ENCODE measurements around the gene PTRHD1. TPM values are rescaled to one million over a fixed set of nuclear protein-coding genes. Genes with fewer than 3 reads are reported as not detected.

PTRHD1 gene
- total RNA-seq, 1 donor = 33.4 TPM

- DNase-seq (ENCODE audit: low read depth) = no peak
- no peak overlapping the region for H3K4me3 ChIP-seq (ENCODE audit: low read depth, low read length)
- no peak for TF ChIP-seq CTCF (IDR thresholded peaks at IDR 0.05; ENCODE audit: insufficient read depth, low read length)
These were observed 35.2 kb upstream of the PTRHD1 start for GRCh38 chr2:24828238-24828996.

DNA sequence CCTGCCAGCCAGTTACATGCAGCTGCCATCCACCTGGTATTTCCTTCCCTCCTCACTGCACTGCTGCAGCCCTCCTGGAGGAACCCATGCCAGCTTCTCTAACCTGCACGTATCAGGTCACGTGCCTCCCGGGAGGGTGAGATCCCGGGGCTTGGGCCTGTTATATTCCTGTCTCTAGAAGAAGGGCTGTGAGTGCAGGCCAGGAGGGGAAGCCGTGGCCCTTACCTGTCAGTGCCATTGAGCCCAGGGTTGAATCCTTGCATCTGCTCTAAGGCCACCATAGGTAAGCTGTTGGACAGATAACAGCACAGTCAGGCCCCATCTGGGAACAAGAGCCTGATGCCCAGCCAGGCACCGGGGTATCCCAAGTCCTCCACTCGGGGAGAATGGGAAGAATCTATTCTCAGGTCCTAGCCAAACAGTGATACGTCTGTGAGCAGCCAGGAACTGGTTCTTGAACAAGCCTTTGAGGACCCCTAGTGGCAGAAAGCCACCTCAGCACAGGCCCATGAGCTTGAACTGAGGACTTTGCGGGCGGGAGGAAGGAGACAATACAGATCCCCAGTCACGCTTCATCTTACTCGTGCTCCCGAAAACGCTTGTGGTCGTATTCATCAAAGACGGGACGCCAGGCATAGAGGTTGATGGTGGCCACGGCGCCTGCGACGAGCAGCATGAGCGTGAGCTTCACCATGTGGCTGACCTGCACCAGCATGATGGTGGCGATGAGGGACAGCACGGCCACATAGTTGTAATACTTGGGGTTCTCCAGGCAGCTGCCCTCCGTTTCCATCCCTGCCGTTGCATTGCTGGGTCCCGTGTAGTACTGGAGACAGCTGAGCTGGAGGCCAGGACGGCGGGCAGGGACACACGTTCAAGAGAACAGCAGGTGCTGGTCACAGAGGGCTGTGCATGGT is 34.4 kb upstream of the PTRHD1 start:
- peak; percentile 94 for TF ChIP-seq CTCF (IDR thresholded peaks at IDR 0.05; ENCODE audit: insufficient read depth, low read length)
- peak; percentile 93 for DNase-seq (ENCODE audit: low read depth)
- H3K4me3 ChIP-seq (ENCODE audit: low read depth, low read length) = no peak overlapping the region

GRCh38 chr2:24826773-24827145 is 33.6 kb upstream of the PTRHD1 start:
- no peak for TF ChIP-seq CTCF (IDR thresholded peaks at IDR 0.05; ENCODE audit: insufficient read depth, low read length)
- no peak overlapping the region for H3K4me3 ChIP-seq (ENCODE audit: low read depth, low read length)
- no peak for DNase-seq (ENCODE audit: low read depth)

- no peak for DNase-seq (ENCODE audit: low read depth)
These were observed 32.9 kb upstream of the PTRHD1 start for GRCh38 chr2:24825883-24826772.

GRCh38 chr2:24824966-24825882 is 32.0 kb upstream of the PTRHD1 start:
- peak; percentile 26 for DNase-seq (ENCODE audit: low read depth)
- TF ChIP-seq CTCF (IDR thresholded peaks at IDR 0.05; ENCODE audit: insufficient read depth, low read length) = peak; percentile 71
- H3K4me3 ChIP-seq (ENCODE audit: low read depth, low read length) = no peak overlapping the region

More at GRCh38 chr2:24825883-24826772, 32.9 kb upstream of the PTRHD1 start:
- TF ChIP-seq CTCF (IDR thresholded peaks at IDR 0.05; ENCODE audit: insufficient read depth, low read length) = no peak
- H3K4me3 ChIP-seq (ENCODE audit: low read depth, low read length) = no peak overlapping the region

Data from fibroblast of the aortic adventitia (primary cell).